T-helper 1 cell treated with Interleukin-12 subunit alpha and Interleukin-12 subunit beta and Interleukin-4 antibody, amounts not matched to agents 30 ng/mL and 1 ng/mL, for 36 hours (primary cell): ENCODE data around the gene PHC3. TPM values are rescaled to one million over a fixed set of nuclear protein-coding genes. Genes with fewer than 3 reads are reported as not detected.
"Not testable (repeated sequence)": the region's sequence is repeated elsewhere in the genome, so short reads cannot be mapped to it uniquely, and the experiment has no call there.

ENCODE experiments used
- intact Hi-C: fragments of 100-400 bp; cut with micrococcal nuclease; formaldehyde crosslinking; loops from one replicate; pipeline ENCODE4 v1.15.1; 2024
- total RNA-seq: library from RNA; stranded (reverse); gene quantifications from 2 replicates; pipeline ENCODE4 v1.2.3, GENCODE V29; 2022

PHC3 gene
- total RNA-seq, 1 donor from 2014 or later, result 81.5 TPM

DNA sequence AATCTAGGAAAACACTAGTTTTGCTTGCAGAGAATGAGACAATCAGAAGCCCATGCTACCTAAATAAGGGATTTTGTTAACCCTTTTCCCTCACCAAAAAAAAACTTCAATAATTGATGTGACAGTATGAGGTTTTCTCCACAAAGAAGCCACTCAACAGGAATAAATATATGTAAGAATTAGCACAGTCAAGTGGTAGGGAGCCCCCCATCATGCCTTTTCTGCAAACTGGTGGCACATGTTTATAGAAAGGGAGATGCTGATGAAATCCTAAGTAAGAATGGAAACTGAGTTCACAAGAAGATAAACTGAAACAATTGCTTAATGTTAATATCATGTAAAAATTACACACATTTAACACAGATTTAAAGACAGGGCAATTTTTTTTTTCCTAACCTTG is 51.0 kb downstream of the PHC3 start:
- intact Hi-C loops, result loop anchor here (5.0 kb wide), 1 partner anchor 682 kb away; no protein-coding TSS in a partner anchor

- intact Hi-C loops, result loop anchor here (1.0 to 2.0 kb wide), 2 partner anchors 49 to 90 kb away; no protein-coding TSS in a partner anchor
Measured at GRCh38 chr3:170128977-170129431, 52.5 kb downstream of the PHC3 start.

DNA sequence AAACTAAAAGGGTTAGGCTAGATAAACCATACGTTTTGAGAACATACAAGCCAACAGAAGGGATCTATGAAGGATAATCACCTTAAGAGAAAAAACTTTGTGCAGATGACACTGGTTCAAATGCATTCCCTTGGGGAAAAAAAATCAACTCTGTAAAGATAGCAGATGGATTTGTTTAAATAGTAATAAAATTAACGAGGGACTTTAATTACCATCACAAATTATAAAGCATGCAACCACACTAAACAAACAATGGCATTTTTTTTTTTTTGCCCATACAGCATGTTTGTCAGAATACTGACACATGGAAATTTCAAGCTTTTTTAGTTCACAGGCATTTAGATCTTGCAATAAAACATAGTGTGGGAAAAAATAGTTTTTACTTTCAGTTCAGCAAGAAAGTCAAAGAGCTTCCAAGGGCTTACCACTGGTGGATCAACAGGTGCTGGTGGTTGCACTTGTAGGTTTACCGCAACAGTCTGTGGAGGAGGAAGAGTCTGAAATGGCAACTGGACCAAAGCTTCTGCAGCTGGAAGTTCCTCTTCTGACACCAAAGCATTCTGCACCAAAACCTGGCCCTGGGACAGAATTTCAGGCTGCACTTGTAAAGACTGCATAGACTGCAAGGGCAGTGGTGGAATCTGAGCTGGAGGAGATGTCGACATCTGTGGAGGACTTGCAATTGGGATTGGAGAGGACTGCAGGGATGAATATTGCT is 53.1 kb downstream of the PHC3 start:
- intact Hi-C loops, result loop anchor here (1.0 to 2.0 kb wide), 2 partner anchors 50 to 90 kb away; no protein-coding TSS in a partner anchor

- intact Hi-C loops, result no loop called here
Measured at GRCh38 chr3:170117134-170117533, 64.4 kb downstream of the PHC3 start.

DNA sequence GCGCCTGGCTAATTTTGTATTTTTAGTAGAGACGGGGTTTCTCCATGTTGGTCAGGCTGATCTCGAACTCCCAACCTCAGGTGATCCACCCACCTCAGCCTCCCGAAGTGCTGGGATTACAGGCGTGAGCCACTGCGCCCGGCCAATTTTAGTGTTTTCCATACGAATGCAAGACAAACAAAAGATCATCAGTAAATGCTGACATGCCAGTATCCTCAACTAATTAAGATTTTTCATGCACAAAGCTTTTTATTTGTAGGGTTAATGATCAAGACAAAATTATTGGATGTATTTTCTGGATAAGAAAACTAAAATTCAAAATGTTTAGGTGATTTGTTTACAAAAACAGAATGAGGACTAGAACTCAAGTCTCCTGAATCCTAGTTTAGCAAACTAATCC is 67.4 kb downstream of the PHC3 start:
- intact Hi-C loops, result not testable (repeated sequence)

DNA sequence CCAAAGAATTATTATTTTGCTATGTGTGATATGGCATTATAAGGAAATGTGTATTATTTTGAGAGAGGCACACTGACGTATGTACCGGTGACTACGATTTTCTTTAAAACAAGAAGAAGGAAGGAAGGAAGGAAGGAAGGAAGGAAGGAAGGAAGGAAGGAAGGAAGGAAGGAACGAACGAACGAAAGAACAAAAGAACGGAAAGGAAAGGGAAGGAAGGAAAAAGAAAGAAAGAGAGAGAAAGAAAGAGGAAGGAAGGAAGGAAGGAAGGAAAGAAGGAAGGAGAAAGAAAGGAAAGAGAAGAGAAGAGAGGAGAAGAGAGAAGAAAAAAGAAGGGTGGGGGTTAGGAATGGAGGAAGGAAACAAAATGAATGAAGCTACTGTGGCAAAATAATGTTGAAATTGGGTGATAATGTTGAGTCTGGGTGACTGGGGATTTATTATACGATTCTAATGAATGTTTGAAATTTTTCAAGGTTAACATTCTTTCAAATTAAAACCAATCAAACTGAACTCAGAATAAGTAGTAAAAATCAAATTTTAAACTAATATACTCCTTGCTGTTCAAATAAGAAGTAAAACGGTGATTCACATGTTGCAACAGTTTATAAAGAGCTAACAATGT is 70.3 kb downstream of the PHC3 start:
- intact Hi-C loops, result no loop called here

DNA sequence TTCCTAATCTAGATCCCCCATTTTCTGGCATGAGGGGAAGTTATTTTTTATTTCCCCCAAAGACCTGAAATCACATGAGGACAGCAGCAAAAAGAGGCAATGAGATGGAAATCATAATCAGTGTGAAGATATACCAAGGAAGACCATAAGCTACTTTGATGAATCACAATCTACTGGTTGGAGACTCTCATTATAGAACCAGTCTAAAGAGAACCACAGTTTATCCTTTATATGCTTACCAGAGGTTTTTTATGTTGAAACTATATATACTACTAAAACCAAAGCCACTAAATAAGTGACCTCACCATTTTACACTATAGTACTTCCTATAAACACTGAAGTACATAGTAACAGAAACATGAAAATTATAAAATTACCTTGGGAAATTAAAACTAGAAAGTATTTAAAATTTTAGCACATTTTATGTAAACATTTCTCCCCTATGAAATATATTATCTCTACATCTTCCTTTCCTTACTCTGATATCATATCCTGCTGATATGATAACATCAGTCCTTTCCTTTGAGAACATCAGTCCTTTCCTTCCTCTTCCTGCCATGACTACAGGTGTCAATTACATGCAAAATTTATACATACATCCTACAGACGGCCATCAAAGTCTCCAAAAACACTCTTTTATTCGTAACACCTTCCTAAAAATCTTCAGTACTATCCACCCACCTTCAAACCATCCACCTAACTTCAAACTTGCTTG is 71.8 kb downstream of the PHC3 start:
- intact Hi-C loops, result no loop called here

DNA sequence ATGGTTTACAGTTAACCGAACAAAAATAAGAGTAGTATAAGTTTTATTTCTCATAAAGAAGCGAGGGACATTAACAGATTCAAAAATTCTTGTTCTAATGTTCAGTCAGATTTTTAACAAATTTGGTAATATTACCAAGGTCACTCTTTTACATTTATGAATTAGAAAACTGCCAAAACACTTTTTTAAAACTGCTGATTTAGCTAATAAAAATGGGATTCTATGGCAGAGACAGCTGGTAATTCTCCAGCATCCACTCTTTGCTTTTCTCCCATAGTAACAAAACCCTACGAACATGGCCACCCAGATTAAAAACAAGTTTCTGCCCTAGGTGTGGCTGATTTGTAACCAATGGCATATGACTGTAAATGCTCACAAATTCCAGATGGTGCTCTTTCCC is 72.6 kb downstream of the PHC3 start:
- intact Hi-C loops, result no loop called here

GRCh38 chr3:170107941-170108340 is 73.6 kb downstream of the PHC3 start:
- intact Hi-C loops, result no loop called here

GRCh38 chr3:170102431-170102830 is 79.1 kb downstream of the PHC3 start:
- intact Hi-C loops, result no loop called here

GRCh38 chr3:170100944-170101343 is 80.6 kb downstream of the PHC3 start:
- intact Hi-C loops, result no loop called here

GRCh38 chr3:170098753-170099152 is 82.8 kb downstream of the PHC3 start:
- intact Hi-C loops, result loop anchor here (2.0 to 5.0 kb wide), 2 partner anchors 61 to 236 kb away; partner anchors contain the start of gene GPR160

DNA sequence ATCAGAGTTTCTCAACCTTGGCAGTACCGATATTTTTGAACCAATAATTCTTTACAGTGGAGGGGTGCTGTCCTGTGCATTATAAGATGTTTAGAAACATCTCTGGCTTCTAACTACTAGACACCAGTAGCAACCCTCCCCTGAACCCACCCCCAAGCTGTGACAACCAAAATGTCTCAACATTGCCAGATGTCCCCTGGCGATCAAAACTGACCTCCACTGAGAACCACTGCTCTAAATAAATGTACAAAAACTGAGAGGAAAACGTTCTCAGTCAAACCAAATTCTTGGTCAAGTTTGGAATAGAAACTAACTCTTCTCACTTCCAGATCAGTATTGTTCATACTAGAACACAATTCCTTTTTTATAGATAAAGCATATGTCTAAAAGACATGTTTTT is 85.2 kb downstream of the PHC3 start:
- intact Hi-C loops, result loop anchor here (5.0 kb wide), 1 partner anchor 59 kb away; the partner anchor contains the start of gene GPR160

DNA sequence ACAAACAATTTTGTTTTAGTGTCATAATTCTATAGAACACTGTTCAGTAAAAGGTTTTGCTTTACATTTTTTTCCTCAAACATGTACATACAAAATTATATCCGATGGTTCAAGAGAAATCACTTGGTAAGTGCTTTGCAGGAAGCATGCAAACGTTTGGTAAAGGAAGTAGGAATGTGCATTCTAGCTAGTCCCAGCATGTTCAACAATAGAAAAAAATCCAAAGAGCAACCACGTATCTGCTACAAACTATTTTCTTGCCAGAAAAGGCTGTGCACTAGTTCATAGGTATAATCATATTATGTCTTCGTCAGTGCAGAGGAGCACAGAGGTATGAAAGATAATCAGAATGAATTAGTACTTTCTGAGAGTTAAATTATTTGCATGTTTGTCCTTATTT is 85.8 kb downstream of the PHC3 start:
- intact Hi-C loops, result loop anchor here (5.0 kb wide), 1 partner anchor 58 kb away; the partner anchor contains the start of gene GPR160

DNA sequence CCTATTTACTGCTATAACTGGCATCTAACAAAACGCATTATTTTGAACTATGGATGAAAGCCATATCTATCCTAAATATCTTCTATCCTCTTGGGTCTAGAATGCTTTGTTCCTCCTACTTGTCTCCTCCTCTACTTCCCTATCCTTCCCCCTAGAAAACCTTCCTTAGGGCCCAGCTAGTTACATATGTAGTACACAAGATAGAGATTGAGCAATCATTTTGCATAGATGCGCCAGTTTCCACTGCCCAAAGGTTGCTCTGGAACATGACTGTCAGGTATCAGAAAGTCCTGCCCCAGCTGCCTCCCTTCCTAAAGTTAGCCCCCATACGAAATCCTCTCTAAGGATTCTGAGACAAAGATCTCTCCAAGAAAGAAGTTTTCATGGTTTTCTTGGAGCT is 88.6 kb downstream of the PHC3 start:
- intact Hi-C loops, result loop anchor here (5.0 kb wide), 1 partner anchor 74 kb away; no protein-coding TSS in a partner anchor

DNA sequence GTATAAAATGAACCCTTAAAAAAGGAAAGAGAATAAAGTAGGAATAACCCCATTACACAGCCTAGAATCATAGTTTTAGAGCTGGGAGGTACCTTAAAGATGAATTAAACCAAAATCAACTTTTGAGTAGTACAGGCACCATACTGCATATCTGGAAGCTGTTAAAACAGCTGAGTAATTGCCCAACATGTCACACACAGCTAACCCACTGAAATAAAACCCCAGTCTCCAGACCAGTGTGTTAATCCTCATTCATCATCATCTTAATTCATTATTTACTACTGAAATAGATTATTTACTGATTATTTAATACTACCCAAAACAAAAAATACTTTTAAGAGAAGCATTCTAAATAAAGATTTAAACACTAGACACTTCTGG is 90.9 kb downstream of the PHC3 start:
- intact Hi-C loops, result loop anchor here (5.0 kb wide), 1 partner anchor 77 kb away; no protein-coding TSS in a partner anchor

DNA sequence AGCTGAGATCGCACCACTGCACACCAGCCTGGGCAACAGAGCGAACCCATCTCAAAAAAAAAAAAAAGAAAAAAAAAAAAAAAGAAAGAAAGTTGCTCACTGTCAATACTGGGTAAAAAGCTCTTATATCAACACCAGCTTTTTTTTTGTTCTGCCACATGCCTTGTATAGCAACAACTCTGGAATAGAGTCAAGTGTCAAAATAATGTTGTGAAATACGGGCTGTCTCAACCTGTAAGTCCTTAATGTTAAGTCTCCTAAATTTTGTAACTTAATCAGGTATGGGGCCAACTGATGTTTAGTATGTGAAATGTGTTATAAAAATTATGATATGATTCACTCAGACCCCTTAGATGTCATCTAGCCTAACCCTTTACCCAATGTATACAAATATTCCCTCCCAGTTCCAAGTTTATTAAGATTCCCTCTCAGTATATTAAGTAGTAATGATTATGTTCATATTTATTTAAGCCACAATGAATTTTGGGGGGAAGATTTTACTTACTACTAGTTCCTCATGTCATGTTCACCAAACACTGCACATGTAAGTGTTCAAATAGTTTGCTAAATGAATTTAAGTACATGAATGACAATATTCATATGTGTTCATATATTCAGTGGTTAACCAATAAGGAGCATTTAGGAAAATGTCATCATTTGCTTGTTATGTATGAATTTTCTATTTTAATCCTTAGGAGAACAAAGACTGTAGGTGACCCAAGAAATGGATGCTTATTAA is 91.5 kb downstream of the PHC3 start:
- intact Hi-C loops, result loop anchor here (5.0 kb wide), 1 partner anchor 77 kb away; no protein-coding TSS in a partner anchor

- intact Hi-C loops, result no loop called here
Measured at GRCh38 chr3:170085396-170085795, 96.1 kb downstream of the PHC3 start.

GRCh38 chr3:170083343-170083742 is 98.2 kb downstream of the PHC3 start:
- intact Hi-C loops, result no loop called here

DNA sequence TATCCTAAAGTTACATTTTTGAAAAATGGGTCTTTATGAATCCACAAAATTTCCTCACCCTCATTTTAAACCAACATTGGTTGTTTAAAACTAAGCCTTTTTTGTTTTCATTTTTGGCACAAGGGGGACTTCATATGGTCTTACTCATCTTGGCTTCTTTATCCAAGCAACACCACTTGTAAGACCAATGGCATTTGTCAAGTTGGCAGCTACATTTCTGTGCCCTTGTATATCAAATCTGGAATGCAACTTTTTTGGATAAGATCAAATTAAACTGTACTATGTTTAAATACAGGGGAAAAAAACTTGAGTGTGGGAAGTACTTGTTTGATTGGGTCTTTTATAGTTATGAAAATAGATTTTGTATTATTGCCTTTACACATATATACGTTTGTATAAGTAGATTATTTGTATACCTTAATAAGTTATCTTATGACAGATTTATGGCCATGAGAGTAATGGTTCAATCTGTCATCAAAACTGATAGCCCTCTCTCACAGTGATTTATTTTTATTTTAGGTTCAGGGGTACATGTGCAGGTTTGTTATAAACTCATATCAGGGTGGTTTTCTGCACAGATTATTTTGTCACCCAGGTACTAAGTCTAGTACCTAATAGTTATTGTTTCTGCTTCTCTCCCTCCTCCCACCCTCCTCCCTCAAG is 100.3 kb downstream of the PHC3 start:
- intact Hi-C loops, result no loop called here
